Sigmoid colon (tissue), 7 donors: ENCODE data around the gene SDK2. TPM values are rescaled to one million over a fixed set of nuclear protein-coding genes. Genes with fewer than 3 reads are reported as not detected.

Experiments
- DNase-seq: peaks from one replicate; pipeline ENCODE4 v3.0.0-alpha.2; 2019
- H3K27ac ChIP-seq, 4 donors: fragments of 200-600 bp; sonication (generic); one replicate each; pipeline ENCODE4 v1.5.1; 2016 to 2019; ENCODE audit warnings: mild to moderate bottlenecking in 1 of 4
- H3K27me3 ChIP-seq, 3 donors: fragments of 200-600 bp; sonication (generic); one replicate each; pipeline ENCODE4 v1.5.1; 2019; ENCODE audit warnings: mild to moderate bottlenecking in 1 of 3
- H3K36me3 ChIP-seq, 4 donors: fragments of 200-600 bp; sonication (generic); one replicate each; pipeline ENCODE4 v1.5.1; 2016 to 2019
- H3K4me1 ChIP-seq, 4 donors: fragments of 200-600 bp; sonication (generic); one replicate each; pipeline ENCODE4 v1.5.1; 2017 to 2019
- H3K4me3 ChIP-seq, 4 donors: fragments of 200-600 bp; sonication (generic); one replicate each; pipeline ENCODE4 v1.5.1; 2017 to 2019; ENCODE audit warnings: mild to moderate bottlenecking in 2 of 4, moderate library complexity in 1 of 4
- H3K9me3 ChIP-seq, 4 donors: fragments of 200-600 bp in 3 of 4; sonication (generic) in 3 of 4; one replicate each; pipeline versions ENCODE4 v1.5.1 to v1.6.1; 2013 to 2019
- CTCF ChIP-seq, 4 experiments: fragments of 450-650 bp in 3 of 4; fragments of 200-600 bp in 1 of 4; IDR thresholded peaks; one replicate each; pipeline ENCODE4 v1.5.1; 2016 to 2019; ENCODE audit warnings: antibody characterized with exemption in 4 of 4, mild to moderate bottlenecking in 3 of 4, moderate library complexity in 2 of 4
- EP300 ChIP-seq, 4 donors: sonication (generic); formaldehyde crosslinking; IDR thresholded peaks; one replicate each; pipeline ENCODE4 v1.6.1; 2017; ENCODE audit warnings: antibody characterized with exemption in 4 of 4
- POLR2A ChIP-seq, 2 donors: fragments of 450-650 bp; IDR thresholded peaks; one replicate each; pipeline ENCODE4 v1.6.1; 2016; ENCODE audit warnings: antibody characterized with exemption in 2 of 2, mild to moderate bottlenecking in 2 of 2, moderate library complexity in 2 of 2
- POLR2AphosphoS5 ChIP-seq, 4 donors: sonication (generic); formaldehyde crosslinking; IDR thresholded peaks; one replicate each; pipeline ENCODE4 v1.6.1; 2017; ENCODE audit warnings: antibody characterized with exemption in 4 of 4
- WGBS, 2 donors: extraction: QIAGEN DNeasy Blood & Tissue Kit; methylation state at CpG; one replicate each; pipeline ENCODE4 v1.1.7; 2013; 5-methylcytosine and 5-hydroxymethylcytosine counted together
- intact Hi-C: fragments of 100-400 bp; cut with DNase I; formaldehyde crosslinking; loops from one replicate; pipeline ENCODE4 v1.15.1; 2023
- polyA plus RNA-seq, 3 donors: library from polyadenylated mRNA; stranded (reverse); fragments of 200-250 nt; gene quantifications; one replicate each; pipeline ENCODE4 v1.2.3, GENCODE V29; 2013
- total RNA-seq, 4 donors: library from RNA; depleted of rRNA; stranded (reverse); fragments of >200 nt; gene quantifications; one replicate each; pipeline ENCODE4 v1.1.0, GENCODE V29; 2016
- donor health status: healthy with polysubstance abuse.
- donor health status: Bipolar disorder and iron deficiency.
- donor health status: healthy.

The SDK2 gene
- total and polyA plus RNA-seq, 7 donors = under 0.01 to 1.9 (median 0.71) TPM

DNA sequence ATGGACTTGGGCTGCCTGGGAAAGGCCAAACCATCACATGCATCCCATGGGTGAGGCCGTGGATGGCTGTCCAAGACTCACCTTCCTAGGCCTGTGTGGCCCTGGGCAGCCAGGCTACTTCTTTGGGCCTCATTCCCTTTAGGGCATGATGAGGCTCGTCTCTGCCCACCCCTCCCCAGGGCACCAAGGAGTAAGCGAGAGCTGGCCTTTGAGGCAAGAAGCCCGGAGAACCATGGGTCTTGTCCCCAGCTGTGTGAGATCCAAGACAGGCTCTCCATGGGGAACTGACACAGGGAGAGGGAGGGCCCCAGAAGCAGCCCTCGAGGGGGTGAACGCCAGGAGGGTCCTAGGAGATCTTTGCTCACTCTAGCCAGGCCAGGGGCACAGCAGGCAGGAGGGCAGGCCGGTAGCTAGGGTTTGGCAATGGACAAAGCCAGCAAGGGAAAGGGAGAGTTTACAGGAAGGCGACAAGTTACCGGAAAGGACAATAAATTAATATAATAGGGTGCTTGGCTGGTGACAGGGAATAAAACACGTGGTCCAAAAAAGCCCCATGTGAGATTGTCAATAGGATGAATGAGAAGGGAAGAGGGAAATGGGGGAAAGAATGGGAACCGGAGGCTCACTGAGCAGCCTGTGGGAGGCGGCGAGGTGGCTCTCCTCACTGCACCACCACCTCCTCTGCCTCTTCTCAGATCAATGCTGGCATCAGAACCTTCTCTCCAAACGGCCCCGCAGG lies 119.1 kb downstream of the SDK2 start:
- no peak for DNase-seq
- Histone ChIP-seq H3K4me1 (no peaks in the 10 kb centered on the region), H3K27me3 (no peaks in the 10 kb centered on the region), H3K9me3 (no peaks in the 10 kb centered on the region), H3K36me3 (no peaks in the 10 kb centered on the region), H3K4me3 (no peak overlapping the region), H3K27ac (no peak overlapping the region)
- WGBS, 2 donors = 84 to 88% methylated on average over 15 of the region's 15 CpGs
- intact Hi-C loops = no loop called here
- TF ChIP-seq EP300 (IDR thresholded peaks at IDR 0.05) (no peak), POLR2AphosphoS5 (IDR thresholded peaks at IDR 0.05) (no peak), POLR2A (IDR thresholded peaks at IDR 0.05) (no peak), CTCF (IDR thresholded peaks at IDR 0.05) (no peak)

GRCh38 chr17:73522696-73523095 lies 121.5 kb downstream of the SDK2 start:
- no peak for DNase-seq
- Histone ChIP-seq H3K4me3 (no peak overlapping the region), H3K4me1 (no peaks in the 10 kb centered on the region), H3K36me3 (no peaks in the 10 kb centered on the region), H3K9me3 (no peaks in the 10 kb centered on the region), H3K27me3 (no peaks in the 10 kb centered on the region), H3K27ac (no peak overlapping the region)
- WGBS, 2 donors = 89 to 90% methylated on average over 5 of the region's 5 CpGs
- intact Hi-C loops = no loop called here
- no peak for TF ChIP-seq POLR2A (IDR thresholded peaks at IDR 0.05)
- TF ChIP-seq CTCF (IDR thresholded peaks at IDR 0.05) = no peak
- TF ChIP-seq POLR2AphosphoS5 (IDR thresholded peaks at IDR 0.05) = no peak
- TF ChIP-seq EP300 (IDR thresholded peaks at IDR 0.05) = no peak

DNA sequence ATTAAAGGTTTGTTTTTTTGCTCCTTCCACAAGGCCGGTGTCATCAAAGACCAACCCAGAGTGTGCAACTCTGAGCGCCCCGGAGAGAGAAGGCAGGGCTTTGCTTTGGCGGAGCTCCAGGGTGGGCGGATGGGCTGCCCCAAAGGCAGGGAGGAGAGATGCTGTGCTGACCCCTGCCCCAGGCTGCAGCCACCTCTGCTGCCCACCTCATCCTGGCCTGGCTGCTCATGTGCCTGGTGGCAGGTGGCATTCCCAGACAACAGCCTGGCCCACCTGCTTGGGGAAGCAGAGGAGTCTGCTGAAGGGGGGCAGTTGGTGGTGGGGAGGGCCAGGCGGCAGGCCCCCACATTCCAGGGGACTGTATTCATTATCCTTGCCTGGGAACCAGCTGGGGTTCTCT lies 122.1 kb downstream of the SDK2 start:
- DNase-seq = no peak
- H3K27ac ChIP-seq = no peak overlapping the region
- H3K4me1 ChIP-seq = no peaks in the 10 kb centered on the region
- H3K36me3 ChIP-seq = no peaks in the 10 kb centered on the region
- intact Hi-C loops = no loop called here
- no peak overlapping the region for H3K4me3 ChIP-seq
- WGBS, 2 donors = 90 to 92% methylated on average over 6 of the region's 6 CpGs
- H3K27me3 ChIP-seq = no peaks in the 10 kb centered on the region
- no peaks in the 10 kb centered on the region for H3K9me3 ChIP-seq
- TF ChIP-seq POLR2AphosphoS5 (IDR thresholded peaks at IDR 0.05) (no peak), EP300 (IDR thresholded peaks at IDR 0.05) (no peak), CTCF (IDR thresholded peaks at IDR 0.05) (no peak), POLR2A (IDR thresholded peaks at IDR 0.05) (no peak)

GRCh38 chr17:73521376-73521775 lies 122.9 kb downstream of the SDK2 start:
- no peaks in the 10 kb centered on the region for H3K4me1 ChIP-seq
- intact Hi-C loops = no loop called here
- DNase-seq = no peak
- TF ChIP-seq POLR2AphosphoS5 (IDR thresholded peaks at IDR 0.05) = no peak
- no peak for TF ChIP-seq EP300 (IDR thresholded peaks at IDR 0.05)
- no peak for TF ChIP-seq POLR2A (IDR thresholded peaks at IDR 0.05)
- TF ChIP-seq CTCF (IDR thresholded peaks at IDR 0.05) = no peak
- no peak overlapping the region for H3K4me3 ChIP-seq
- H3K27me3 ChIP-seq = no peaks in the 10 kb centered on the region
- no peaks in the 10 kb centered on the region for H3K9me3 ChIP-seq
- no peak overlapping the region for H3K27ac ChIP-seq
- WGBS, 2 donors = 82 to 87% methylated on average over 5 of the region's 5 CpGs
- no peaks in the 10 kb centered on the region for H3K36me3 ChIP-seq

DNA sequence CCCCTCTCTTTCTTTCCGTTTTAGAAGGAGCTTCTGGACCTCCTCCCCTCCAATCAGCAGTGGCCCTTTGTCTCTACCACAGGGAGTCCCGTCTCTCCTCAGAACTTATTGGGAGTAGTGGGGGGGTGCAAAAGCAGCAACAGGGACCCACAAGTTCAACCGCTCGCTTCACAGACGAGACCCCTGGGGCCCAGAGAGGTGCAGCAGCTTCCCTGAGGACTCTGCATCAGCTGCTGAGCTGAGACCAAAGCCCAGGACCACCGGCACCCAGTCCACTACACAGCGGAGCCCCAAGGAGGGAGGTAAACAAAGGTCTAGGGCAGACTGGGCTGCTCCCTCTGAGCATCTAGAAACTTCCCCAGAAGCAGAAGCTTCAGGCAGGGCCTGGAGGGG lies 123.9 kb downstream of the SDK2 start:
- H3K4me3 ChIP-seq = no peak overlapping the region
- no peaks in the 10 kb centered on the region for H3K4me1 ChIP-seq
- TF ChIP-seq CTCF (IDR thresholded peaks at IDR 0.05) = no peak
- TF ChIP-seq POLR2AphosphoS5 (IDR thresholded peaks at IDR 0.05) = no peak
- TF ChIP-seq POLR2A (IDR thresholded peaks at IDR 0.05) = no peak
- TF ChIP-seq EP300 (IDR thresholded peaks at IDR 0.05) = no peak
- H3K9me3 ChIP-seq = no peaks in the 10 kb centered on the region
- intact Hi-C loops = no loop called here
- WGBS, 2 donors = 83 to 87% methylated on average over 7 of the region's 7 CpGs
- H3K27ac ChIP-seq = no peak overlapping the region
- DNase-seq = no peak
- H3K27me3 ChIP-seq = no peaks in the 10 kb centered on the region
- H3K36me3 ChIP-seq = no peaks in the 10 kb centered on the region
